HG02981 (cell line): ENCODE data around the gene CDCA4.

Experiments
- ATAC-seq: cut with Tn5 transposase; IDR thresholded peaks from one replicate; pipeline ENCODE4 v1.9.1; 2021; ENCODE audit warnings: mild to moderate bottlenecking, moderate library complexity; ENCODE audit not compliant: unreplicated experiment

Gene CDCA4

GRCh38 chr14:104976198-104977007 lies 44.5 kb downstream of the CDCA4 start:
- no peak for ATAC-seq

DNA sequence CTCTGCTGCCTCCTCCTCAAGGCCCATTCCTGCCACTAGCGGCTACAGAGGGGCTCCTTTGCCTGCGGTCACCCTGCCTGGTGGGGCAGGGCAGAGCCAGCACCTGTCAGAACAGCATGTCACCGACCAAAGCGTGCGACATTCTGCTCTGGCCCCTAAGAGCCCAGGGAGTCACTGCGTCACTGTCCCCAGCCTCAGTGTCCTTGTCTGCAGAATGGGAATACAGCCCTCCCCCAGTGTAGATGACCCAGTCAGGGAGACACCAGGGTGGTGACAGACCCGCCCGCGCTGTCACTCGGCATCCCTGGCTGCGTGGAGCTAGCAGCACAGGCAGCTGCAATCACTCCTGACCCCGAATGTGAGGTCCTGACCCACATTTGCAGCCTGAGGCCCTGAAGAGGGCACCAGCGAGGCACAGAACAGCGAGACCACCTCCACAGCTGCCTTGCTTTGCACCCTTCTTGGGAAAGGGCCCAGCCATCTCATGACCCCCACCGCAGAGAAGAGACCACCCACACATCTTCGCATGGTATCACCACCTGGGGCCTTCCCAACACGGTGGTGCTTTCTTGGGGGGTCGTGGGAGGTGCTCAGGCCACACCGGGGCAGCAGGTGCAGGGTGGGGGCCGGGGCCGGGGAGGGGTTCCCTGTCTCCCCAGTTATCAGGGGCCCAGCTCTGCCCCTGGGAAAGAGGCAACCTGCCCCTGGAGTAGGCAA lies 45.2 kb downstream of the CDCA4 start:
- ATAC-seq: no peak

- no peak for ATAC-seq
Measured at GRCh38 chr14:104974665-104975390, 46.1 kb downstream of the CDCA4 start.

DNA sequence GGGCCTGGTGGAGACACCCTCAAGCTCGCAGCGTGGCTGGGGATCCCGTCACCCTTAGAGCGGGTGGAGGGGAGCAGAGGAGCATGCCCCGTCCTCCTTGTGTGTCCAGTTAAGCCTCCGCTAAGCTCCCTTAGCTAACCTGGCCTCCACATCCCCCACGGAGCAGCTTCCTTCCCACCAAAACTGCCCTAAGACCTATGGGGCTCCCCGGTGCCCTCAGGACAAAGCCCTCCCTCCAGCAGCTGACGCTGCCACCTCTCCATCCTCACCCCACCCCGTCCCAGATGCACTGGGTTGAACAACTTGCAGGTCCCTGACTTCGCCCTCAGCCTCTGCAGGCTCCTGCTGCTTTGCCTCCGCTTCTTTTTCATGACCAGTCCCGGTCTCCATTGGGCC lies 46.7 kb downstream of the CDCA4 start:
- ATAC-seq: no peak

- ATAC-seq: no peak
Measured at GRCh38 chr14:104973385-104974145, 47.3 kb downstream of the CDCA4 start.

- ATAC-seq: no peak
Measured at GRCh38 chr14:104973135-104973384, 47.8 kb downstream of the CDCA4 start.

DNA sequence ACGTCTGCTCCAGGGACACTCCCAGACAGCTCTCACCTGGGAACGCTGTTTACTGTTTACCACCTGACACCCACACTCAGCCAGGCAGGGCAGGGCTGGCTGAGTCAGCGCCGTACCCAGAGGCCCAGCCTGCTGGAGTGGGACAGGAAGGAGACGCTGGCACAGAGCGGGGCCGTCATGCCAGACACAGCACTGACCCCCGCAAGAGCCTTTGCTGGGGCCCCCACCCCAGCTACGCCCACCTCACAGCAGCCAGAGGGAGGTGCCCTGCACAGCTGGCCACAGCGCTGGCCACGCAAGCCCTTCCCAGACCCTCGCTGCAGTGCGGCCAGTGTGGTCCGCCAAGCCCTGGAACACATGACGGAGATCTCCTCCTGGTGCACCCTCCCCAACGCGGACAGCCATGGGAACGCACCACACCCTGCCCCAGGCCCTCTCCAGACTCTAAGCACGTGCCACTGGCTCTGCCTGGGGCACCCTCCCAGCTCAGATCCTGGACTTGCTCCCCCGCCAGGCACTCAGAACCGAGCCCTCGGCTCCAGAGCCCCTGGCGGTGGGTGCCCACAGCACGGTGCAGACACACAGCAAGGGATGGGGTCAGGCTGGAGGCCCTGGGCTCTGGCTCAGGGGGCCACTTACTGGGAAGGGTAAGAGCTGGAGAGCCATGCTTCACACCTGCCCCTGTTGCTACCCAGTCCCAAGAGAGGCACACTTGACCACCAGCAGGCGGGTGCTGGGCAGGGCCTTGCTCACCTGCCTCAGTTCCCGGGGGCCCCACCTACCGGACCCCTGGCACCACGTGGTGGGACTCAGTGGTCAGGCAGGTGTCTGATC lies 48.4 kb downstream of the CDCA4 start:
- ATAC-seq: no peak

- ATAC-seq: no peak
Measured at GRCh38 chr14:104971447-104972240, 49.2 kb downstream of the CDCA4 start.

DNA sequence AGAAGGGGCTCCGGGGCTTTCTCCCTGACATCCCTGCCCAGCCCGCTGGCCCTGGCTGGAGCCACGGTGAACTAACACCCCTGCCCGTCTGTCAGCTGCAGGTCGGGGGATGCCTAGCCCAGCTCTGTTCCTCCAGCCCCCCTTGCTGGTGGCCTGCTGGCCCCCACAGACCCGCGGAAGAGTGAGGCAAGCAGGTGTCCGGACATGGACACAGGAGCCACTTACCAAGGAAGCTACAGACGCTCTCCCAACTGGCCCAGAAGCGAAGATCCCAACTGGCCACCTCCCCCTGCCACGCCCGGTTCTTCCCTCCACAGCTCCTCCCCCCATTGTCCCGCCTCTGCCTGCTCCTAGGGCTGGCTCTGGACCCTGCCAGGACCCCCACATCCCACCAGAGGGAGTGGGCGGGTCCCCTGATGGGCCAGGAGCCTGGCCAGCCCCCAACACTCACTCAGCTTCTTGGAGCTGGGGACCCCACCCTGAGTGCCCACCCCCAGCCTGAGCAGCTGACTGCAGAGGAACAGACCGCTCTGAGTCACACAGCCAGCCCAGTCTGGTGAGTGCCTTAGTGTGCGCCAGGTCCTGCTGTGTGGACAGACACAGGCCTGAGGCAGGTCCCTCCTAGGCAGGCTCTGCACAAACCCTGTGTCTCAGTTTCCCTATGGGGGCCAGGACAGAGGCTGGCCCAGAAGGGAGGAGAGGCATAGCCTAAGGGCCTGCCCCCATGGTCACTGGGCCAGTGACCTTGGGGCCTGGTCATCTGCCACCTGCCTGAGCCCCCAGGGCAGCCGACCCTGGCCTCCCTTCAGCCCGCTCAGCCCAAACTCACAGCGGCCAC lies 50.4 kb downstream of the CDCA4 start:
- no peak for ATAC-seq

- no peak for ATAC-seq
Measured at GRCh38 chr14:104969741-104970230, 51.1 kb downstream of the CDCA4 start.

- ATAC-seq: no peak
Measured at GRCh38 chr14:104968541-104969401, 52.1 kb downstream of the CDCA4 start.

DNA sequence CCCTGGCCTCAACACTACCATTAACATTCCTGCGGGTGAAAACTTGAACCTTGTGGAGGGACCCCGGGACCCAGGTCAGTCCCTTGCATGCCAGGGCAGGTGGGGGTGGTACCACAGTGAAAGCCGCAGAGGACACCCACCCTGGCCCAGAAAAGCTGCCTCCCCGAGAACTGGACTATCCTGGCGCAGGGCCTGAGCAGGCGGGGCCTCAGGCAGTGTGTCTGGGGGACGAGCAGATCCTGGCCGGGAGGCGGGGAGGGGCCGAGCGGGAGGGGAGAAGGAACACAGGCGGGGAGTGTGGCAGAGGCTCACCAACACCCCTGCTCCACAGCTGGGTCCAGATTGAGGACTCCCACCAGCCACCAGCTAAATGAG lies 52.7 kb downstream of the CDCA4 start:
- ATAC-seq: no peak

- ATAC-seq: no peak
Measured at GRCh38 chr14:104967386-104968152, 53.3 kb downstream of the CDCA4 start.

- no peak for ATAC-seq
Measured at GRCh38 chr14:104966981-104967385, 53.9 kb downstream of the CDCA4 start.

- no peak for ATAC-seq
Measured at GRCh38 chr14:104966261-104966865, 54.5 kb downstream of the CDCA4 start.

- no peak for ATAC-seq
Measured at GRCh38 chr14:104965561-104966231, 55.2 kb downstream of the CDCA4 start.
